ENCODE results near the gene DNAJC16.

DNA sequence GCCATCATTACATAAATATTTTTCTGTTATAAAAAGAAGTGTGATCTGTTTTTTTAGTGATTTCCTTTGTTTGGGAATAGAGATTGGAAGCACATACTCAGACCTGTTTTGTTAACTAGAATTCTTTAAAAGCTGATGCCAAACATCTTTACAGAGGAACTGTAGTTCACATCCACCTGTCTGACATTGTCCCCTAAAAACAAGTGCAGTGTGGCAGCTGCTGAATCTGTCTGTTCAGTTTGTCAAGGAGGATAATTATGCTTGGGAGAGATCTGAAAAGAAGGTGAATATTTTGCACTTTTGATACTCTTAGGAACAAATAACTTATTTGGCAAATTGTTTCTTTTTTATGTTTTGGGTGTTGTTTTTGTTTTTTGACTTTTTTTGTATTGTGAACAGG is 44.6 kb downstream of the DNAJC16 start:
- TF ChIP-seq BACH1 (tag; IDR thresholded peaks at IDR 0.05), result no peak
- TF ChIP-seq NBN (IDR thresholded peaks at IDR 0.05; ENCODE audit: low read depth), result no peak
- TF ChIP-seq, protein P1, sequence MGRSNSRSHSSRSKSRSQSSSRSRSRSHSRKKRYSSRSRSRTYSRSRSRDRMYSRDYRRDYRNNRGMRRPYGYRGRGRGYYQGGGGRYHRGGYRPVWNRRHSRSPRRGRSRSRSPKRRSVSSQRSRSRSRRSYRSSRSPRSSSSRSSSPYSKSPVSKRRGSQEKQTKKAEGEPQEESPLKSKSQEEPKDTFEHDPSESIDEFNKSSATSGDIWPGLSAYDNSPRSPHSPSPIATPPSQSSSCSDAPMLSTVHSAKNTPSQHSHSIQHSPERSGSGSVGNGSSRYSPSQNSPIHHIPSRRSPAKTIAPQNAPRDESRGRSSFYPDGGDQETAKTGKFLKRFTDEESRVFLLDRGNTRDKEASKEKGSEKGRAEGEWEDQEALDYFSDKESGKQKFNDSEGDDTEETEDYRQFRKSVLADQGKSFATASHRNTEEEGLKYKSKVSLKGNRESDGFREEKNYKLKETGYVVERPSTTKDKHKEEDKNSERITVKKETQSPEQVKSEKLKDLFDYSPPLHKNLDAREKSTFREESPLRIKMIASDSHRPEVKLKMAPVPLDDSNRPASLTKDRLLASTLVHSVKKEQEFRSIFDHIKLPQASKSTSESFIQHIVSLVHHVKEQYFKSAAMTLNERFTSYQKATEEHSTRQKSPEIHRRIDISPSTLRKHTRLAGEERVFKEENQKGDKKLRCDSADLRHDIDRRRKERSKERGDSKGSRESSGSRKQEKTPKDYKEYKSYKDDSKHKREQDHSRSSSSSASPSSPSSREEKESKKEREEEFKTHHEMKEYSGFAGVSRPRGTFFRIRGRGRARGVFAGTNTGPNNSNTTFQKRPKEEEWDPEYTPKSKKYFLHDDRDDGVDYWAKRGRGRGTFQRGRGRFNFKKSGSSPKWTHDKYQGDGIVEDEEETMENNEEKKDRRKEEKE (IDR thresholded peaks at IDR 0.05; ENCODE audit: borderline replicate concordance in 1 of 2, control insufficient read depth in 1 of 2, low read depth in 2 of 2, low read length in 1 of 2), result no peak

All from K562 (cell line).